ENCODE results near the gene IFITM2. TPM values are rescaled to one million over a fixed set of nuclear protein-coding genes. Genes with fewer than 3 reads are reported as not detected.
"Not testable (repeated sequence)": the region's sequence is repeated elsewhere in the genome, so short reads cannot be mapped to it uniquely, and the experiment has no call there.

Gene IFITM2
- total RNA-seq, 1 donor = 38.4 TPM

GRCh38 chr11:324156-324555, 16.5 kb downstream of the IFITM2 start:
- no peak for TF ChIP-seq CTCF (IDR thresholded peaks at IDR 0.05; ENCODE audit: insufficient read depth, low read depth, low read length)
- H3K4me3 ChIP-seq (ENCODE audit: low read depth, low read length) = no peak overlapping the region
- peak; percentile 16 for DNase-seq (ENCODE audit: low read depth)

GRCh38 chr11:324593-325517, 17.2 kb downstream of the IFITM2 start:
- not testable (repeated sequence) for H3K4me3 ChIP-seq (ENCODE audit: low read depth, low read length)
- peak; percentile 36 for DNase-seq (ENCODE audit: low read depth)

GRCh38 chr11:325796-326591, 18.4 kb downstream of the IFITM2 start:
- no peak overlapping the region for H3K4me3 ChIP-seq (ENCODE audit: low read depth, low read length)
- no peak for DNase-seq (ENCODE audit: low read depth)
- no peak for TF ChIP-seq CTCF (IDR thresholded peaks at IDR 0.05; ENCODE audit: insufficient read depth, low read depth, low read length)

- H3K4me3 ChIP-seq (ENCODE audit: low read depth, low read length) = no peak overlapping the region
- DNase-seq (ENCODE audit: low read depth) = no peak
- no peak for TF ChIP-seq CTCF (IDR thresholded peaks at IDR 0.05; ENCODE audit: insufficient read depth, low read depth, low read length)
These were observed 18.9 kb downstream of the IFITM2 start for GRCh38 chr11:326592-326841.

GRCh38 chr11:326842-327580, 19.4 kb downstream of the IFITM2 start:
- peak; percentile 74 for DNase-seq (ENCODE audit: low read depth)

GRCh38 chr11:327581-327923, 19.9 kb downstream of the IFITM2 start:
- DNase-seq (ENCODE audit: low read depth) = no peak
- no peak overlapping the region for H3K4me3 ChIP-seq (ENCODE audit: low read depth, low read length)
- no peak for TF ChIP-seq CTCF (IDR thresholded peaks at IDR 0.05; ENCODE audit: insufficient read depth, low read depth, low read length)

More at GRCh38 chr11:326842-327580, 19.4 kb downstream of the IFITM2 start:
- H3K4me3 ChIP-seq (ENCODE audit: low read depth, low read length) = no peak overlapping the region
- no peak for TF ChIP-seq CTCF (IDR thresholded peaks at IDR 0.05; ENCODE audit: insufficient read depth, low read depth, low read length)

- no peak overlapping the region for H3K4me3 ChIP-seq (ENCODE audit: low read depth, low read length)
- no peak for TF ChIP-seq CTCF (IDR thresholded peaks at IDR 0.05; ENCODE audit: insufficient read depth, low read depth, low read length)
- DNase-seq (ENCODE audit: low read depth) = no peak
These were observed 20.4 kb downstream of the IFITM2 start for GRCh38 chr11:328012-328411.

GRCh38 chr11:328516-329100, 21.0 kb downstream of the IFITM2 start:
- DNase-seq (ENCODE audit: low read depth); H3K4me3 ChIP-seq (ENCODE audit: low read depth, low read length): not testable (repeated sequence)

All from fibroblast of villous mesenchyme (primary cell).